Skin of body (tissue), 2 donors: ENCODE data around the gene MST1. TPM values are rescaled to one million over a fixed set of nuclear protein-coding genes. Genes with fewer than 3 reads are reported as not detected.

Source experiments
- DNase-seq: peaks from one replicate; lab custom pipeline; 2025; lab: John Stamatoyannopoulos, UW
- total RNA-seq: library from RNA; depleted of rRNA; stranded (reverse); fragments of >200 nt; gene quantifications from one replicate; pipeline ENCODE4 v1.2.3, GENCODE V29; 2014

MST1 gene
- 8.6 TPM for total RNA-seq

DNA sequence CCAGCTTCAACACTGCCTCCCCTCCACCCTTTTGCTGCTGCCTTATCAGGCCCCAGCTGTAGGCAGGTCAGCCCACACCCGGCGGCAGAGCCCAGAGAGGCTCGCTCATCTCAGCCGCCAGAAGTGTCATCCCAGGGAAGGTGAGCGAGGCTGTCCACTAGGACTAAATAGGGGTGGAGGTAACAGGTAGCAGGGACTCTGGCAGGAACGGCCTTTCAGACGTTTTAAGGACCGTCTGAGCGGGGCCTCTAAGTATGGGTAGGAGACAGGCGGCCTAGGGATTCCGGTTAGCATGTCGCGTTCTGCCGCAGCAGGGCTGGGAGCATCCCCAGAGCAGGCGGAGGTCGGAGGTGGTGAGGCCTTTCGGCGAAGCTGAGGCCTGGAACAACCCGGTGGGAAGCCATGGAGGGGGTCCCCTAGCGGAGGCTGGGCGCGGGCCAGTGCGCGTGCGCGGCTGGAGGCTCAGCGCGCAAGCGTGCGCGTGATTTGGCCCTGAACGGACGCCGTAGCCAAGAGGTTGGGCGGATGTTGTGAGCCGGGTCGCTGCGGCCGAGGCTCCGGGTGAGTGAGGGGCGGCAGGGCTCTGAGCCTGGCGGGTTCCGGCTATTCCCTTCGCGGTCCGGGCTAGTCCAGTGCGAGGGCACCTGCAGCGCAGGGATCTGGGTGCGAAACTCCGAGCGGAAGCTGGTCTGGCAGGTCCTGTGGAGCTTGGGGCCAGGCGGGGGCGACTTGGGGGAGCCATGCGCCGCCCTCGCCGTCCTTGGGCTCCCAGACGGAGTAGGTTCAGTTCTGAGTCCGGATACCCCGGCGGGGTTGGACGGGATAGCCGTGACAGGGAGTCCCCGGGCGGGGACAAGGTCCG is at the start of gene MST1, which contains the start of gene RNF123:
MST1 (minus strand) TSS at position 429 of the 862 bp plus-strand sequence. CDS start 783 bp downstream, outside the sequence.
RNF123 (plus strand) TSS at position 512 of the 862 bp plus-strand sequence. CDS start 1,609 bp downstream, outside the sequence.
- DNase-seq = no peak

DNA sequence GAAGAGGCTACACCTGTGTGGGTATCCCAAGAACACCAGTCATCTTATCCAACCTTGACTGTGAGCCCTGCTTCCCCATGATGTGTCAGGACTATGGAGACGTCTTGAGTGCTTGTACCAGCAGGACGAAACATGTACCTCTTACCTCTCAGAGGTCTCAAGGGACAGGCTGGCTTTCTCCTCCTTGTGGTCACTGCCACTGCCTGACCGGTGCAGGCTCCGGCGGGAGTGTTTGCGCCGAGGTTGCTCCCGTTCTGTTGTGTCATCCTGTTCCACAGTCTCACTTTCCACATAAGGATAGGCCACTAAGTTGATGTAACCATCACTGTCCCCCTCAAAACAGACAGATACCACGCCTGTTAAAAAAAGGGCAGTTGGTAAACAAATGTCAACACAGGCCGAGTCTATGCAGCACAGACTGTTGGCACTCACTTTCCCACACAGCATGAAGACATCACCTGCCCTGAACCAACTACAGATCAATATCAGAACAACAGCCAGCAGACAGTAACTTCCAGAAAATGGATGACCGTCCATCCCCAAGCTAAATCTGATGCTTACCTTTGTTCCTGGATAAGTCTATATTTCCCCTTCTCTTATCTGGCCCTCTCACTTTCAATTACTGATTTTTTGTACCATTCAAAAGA is 48.9 kb upstream of the MST1 start:
- DNase-seq = no peak

- DNase-seq = no peak
Measured at GRCh38 chr3:49734752-49735151, 45.5 kb upstream of the MST1 start.

DNA sequence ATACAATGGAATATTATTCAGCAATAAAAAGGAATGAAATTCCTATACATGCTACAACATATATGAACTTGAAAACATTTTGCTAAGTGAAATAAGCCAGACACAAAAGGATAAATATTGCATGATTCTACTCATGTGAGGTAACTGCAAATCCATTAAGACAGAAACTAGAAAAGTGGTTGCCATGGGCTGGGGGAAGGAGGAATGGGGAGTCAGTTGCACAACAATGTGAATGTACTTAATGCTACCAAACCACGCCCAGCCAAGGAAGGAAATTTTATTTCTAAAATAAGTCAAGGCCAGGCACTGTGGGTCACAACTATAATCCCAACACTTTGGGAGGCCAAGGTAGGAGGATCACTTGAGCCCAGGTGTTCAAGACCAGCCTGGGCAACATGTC is 44.3 kb upstream of the MST1 start:
- no peak for DNase-seq

GRCh38 chr3:49732597-49732996 is 43.3 kb upstream of the MST1 start:
- DNase-seq = no peak

GRCh38 chr3:49729966-49730609 is 40.8 kb upstream of the MST1 start:
- no peak for DNase-seq

- no peak for DNase-seq
Measured at GRCh38 chr3:49727924-49728361, 38.7 kb upstream of the MST1 start.

DNA sequence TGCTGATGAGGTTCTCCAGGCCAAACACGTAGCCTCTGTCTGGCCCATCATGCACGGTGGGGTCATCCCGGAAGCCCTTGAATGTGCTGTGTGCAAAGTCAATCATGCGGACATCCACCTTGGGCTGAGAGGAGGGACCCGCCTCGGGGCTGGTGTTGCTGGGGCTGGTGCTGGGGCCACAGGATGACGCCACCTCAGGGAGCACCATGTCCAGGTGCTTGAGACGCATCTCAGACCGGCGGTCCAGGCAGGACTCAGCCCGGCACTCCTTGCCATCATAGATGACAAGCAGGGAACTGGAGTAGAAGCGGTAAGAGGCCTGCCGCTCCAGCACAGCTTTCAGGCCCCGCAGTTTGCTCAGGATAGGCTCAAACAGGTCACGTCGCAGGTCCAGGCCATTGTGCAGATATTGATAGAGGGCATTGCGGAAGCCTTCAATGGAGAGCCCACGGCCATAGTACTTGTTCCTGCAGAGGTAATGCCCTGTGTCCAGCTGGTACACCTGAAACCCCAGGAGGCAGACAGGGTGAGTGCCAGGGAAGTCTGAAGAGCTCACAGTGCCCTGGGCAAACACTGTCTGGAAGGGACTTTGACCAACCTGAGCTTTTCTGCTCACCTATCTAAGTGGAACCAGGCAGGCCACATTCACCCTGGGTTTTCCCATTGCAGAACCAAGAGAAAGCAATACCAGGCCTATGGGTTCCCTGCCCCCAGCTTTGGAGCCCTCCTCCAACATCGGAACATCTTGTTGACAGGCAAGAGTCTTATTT is 38.1 kb upstream of the MST1 start:
- DNase-seq = no peak

DNA sequence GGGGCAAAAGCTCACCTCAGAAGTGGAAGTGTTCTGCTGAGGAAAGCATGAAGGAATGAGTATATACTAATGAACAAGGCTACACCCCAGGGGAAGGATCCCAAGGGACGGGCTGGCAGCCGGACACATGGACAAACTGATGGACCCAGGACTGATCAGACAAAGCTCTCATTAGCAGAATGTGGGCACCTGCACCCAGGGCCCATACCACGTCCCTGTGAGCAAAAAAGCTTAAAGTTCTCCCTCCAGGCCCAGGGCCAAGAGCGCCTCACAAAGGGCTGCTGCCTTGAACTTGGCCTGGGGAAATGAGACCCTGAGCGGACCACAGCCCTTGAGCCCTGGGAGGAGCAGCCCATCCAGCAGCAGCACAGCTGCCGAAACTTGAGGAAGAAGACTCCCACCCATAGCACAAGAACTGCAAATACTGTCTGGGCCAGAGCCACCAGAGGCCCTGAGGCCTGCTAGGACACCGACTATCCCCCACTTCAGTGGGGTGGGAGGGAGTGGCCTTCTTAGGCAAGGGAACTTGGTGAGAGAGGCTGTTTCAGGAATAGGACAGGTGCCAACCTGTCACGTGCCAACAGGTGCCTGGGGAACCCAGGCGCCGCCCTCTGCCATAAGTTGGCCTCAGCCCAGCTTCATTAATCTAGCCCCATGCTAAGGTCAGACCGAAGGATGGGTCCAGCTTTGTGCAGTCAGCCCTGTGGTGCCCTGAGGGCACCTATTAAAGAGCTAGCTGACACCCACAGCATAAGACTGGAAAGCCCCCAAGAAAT is 36.8 kb upstream of the MST1 start:
- no peak for DNase-seq

GRCh38 chr3:49724586-49724985 is 35.3 kb upstream of the MST1 start:
- no peak for DNase-seq

GRCh38 chr3:49723628-49724551 is 34.6 kb upstream of the MST1 start, which contains the start of gene GMPPB:
TSS of gene GMPPB (minus strand) at chr3:49723951. CDS start at chr3:49723726, 225 bp downstream.
- DNase-seq = peak; percentile 91

DNA sequence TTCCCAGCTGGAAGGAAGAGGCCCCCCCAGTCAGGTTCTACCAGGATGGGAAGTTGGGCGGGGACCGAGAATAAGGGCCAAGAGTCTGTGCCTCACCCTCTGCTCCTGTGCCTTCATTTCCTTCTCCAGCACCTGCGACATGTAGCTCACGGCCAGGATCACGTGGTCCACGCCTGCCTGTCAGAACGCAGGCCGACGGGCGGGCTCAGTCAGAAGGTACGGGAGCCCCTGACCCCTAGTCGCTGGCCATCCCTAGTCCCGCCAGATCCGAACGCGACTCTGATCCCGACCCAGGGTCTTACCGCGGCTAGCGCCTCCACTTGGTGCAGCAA is 34.0 kb upstream of the MST1 start:
- DNase-seq = no peak

GRCh38 chr3:49722896-49723295 is 33.6 kb upstream of the MST1 start:
- DNase-seq = no peak

- no peak for DNase-seq
Measured at GRCh38 chr3:49721896-49722781, 32.9 kb upstream of the MST1 start.

DNA sequence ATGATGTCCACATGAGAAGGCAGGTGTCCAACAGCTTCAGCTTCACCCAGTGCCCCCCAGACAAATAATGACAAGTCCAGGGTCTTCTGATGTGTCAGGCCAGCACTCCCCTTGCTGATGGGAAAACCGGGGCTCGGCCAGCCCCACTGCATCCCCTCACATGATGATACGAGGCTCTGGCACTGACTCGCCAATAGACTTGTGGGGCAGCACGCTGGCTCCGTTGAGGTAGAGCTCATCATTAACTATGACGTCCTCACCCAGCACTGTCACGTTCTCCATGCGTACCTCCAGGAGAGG is 32.3 kb upstream of the MST1 start:
- DNase-seq = no peak

DNA sequence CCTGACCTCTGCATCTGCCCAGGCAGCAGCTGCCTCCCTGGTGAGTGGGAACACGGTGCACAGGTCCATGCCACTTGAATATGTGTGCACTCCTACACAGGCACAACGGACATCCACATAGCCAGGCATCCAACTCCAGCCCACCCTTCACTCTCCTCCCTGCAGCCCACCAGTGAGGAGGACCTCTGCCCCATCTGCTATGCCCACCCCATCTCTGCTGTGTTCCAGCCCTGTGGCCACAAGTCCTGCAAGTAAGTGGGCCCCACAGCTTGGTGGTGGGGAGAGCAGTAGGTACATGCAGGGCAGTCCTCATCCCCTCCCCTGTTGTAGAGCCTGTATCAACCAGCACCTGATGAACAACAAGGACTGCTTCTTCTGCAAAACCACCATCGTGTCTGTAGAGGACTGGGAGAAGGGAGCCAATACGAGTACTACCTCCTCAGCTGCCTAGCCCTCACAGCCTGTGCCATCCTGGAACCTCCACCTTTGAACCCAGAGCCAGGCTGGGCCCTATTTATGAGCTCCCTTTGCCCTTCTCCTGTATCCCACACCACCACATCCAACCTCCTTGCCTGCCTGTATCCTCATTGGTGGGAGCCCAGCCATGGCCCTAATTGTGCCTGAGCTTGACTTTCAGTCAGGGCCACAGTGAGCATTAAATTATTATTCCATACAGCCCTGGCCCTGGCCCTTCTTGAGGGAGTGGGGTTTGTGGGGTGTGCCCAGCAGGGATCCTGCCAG is 31.8 kb upstream of the MST1 start:
- no peak for DNase-seq

GRCh38 chr3:49719214-49719884 is 30.1 kb upstream of the MST1 start, which contains the start of gene AMIGO3:
TSS of gene AMIGO3 (minus strand) at chr3:49719684. CDS start at chr3:49719465, 219 bp downstream.
- DNase-seq = peak; percentile 89
